GM18507 (cell line): ENCODE data around the gene APOD.

Experiments
- DNase-seq: peaks from one replicate; pipeline ENCODE4 v3.0.0; 2011; ENCODE audit warnings: low read depth; ENCODE audit not compliant: insufficient read length; ENCODE audit errors: extremely low spot score
- FAIRE-seq: peaks from 2 replicates; lab custom pipeline; 2011; peaks lifted over from hg19 to GRCh38; lab: Jason Lieb, UNC

Gene APOD

DNA sequence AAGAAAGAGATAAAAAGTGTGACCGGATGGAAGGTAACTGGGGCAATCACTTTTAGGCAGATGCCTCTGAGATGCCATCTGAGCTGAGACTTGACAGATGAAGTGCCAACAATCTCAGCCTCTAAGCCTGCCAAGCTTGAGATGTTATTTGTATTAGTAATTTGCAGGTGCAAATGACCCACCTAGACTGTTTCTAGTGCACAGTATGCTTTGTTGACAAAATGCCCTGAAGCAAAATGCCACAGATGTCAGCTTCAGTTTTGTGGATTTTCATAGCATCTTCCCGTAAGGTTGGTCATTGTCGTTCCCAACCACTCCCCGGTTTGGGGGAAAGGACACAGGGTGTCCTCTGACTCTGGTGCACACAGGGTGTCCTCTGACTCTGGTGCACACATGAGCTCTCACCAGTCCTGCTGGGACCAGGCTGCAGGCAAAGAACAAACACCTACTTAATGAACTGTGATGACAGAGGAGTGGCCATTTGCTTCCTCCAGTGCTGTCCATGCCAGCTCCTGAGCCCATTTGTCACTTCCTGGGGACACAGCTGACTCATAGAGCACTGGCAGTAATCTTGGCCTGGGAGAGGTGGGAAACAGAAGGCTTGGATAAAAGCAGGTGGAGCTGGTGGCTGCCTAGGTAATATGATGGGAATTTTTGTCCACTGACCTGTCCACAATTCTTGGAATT lies 23.9 kb downstream of the APOD start:
- FAIRE-seq: no peak
- no peak for DNase-seq

DNA sequence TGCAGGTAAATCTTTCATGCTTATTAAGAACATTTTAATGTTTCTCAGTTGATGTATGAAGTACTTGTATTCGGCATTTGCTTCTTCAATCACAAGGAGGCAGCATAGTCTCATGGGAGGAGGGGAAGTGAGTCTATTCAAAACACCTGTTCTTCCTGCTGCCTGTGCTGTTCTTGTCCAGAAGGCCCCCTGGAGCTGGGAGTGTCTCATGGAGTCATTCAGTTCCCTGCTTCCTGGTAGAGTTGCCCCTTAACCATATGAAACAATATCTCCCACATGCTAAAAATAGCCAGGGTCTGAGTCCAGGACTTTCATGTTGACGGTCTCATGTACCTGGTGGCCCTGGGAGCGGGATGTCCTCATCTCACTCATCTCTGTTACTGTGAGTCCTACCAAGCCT lies 25.1 kb downstream of the APOD start:
- no peak for DNase-seq
- peak; percentile 31 for FAIRE-seq

- DNase-seq (no peak), FAIRE-seq (no peak)
These were observed 26.4 kb downstream of the APOD start for GRCh38 chr3:195557322-195557721.

DNA sequence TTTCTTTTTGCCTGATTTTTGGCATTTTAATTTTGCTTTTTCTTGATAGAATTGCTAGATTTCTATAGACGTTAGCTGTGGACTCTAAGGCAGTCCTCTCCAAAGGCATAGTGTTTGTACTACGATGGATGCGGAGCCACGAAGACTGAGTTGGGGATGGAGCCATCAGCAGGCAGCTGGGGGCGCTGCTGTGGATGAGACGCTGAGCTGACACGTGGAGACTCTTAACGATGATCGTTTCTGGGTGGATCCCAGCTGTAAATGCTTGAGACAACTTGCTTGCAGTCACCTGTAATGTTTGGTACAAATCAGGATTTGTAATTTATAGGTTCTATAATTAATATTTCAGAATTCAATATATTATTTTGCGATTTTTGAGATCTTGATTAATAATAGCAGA lies 27.4 kb downstream of the APOD start:
- DNase-seq: no peak
- FAIRE-seq: no peak

DNA sequence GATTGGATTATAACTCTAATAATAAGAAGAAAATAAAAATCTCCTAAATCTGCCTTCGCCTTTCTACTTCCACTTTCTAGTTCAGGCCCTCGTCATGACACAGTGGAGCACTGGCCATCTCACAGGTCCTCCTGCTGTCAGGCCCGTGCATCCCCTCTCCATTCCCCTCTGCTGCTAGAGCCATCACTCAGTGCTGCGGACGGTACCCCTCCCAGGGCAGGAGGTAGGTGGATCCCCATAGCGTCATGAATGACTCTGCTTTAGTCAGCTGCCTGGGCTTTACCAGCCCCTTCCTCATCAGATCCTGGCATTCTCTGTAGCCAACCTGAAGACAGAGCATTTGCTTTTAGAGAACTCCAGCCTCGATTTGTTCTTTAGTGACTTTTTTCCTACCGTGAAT lies 28.6 kb downstream of the APOD start:
- FAIRE-seq (no peak), DNase-seq (no peak)

GRCh38 chr3:195554458-195554857 lies 29.3 kb downstream of the APOD start:
- DNase-seq (no peak), FAIRE-seq (no peak)

- FAIRE-seq (no peak), DNase-seq (no peak)
These were observed 30.5 kb downstream of the APOD start for GRCh38 chr3:195553268-195553667.

DNA sequence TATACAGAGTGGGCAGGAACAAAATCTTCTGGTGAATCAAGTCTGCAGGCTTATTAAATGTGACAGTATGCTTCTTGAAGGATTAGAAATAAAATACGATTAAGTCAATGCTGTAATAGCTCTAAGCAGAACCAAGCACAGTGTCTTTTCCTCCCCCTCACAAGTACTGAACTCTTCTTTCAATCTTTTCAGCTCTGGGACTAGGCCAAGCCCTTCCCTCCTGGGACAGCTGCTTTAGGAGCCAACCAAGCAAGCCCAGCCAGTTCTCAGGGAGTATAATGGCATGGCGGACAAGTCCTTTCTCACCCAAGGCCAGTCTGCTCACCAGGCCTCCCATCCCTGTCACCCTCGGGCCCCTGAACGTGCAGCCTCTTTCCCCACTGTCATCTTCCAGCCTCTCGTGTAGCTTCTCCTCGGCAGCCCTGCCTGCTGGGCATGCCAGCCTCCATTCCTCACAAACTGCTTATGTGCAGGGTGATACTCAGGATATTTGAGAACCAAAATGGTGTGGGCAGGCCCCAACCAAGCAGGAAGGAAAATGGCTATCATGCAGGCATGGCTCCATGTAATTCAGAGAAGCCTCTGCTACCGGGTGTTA lies 32.3 kb downstream of the APOD start:
- FAIRE-seq (no peak), DNase-seq (no peak)

GRCh38 chr3:195550723-195551122 lies 33.0 kb downstream of the APOD start:
- DNase-seq: no peak
- FAIRE-seq: peak; percentile 77

GRCh38 chr3:195549931-195550519 lies 33.7 kb downstream of the APOD start:
- DNase-seq (no peak), FAIRE-seq (peak; percentile 84)

GRCh38 chr3:195548987-195549386 lies 34.8 kb downstream of the APOD start:
- DNase-seq (no peak), FAIRE-seq (no peak)

- no peak for FAIRE-seq
- DNase-seq: no peak
These were observed 35.2 kb downstream of the APOD start for GRCh38 chr3:195548501-195548900.

DNA sequence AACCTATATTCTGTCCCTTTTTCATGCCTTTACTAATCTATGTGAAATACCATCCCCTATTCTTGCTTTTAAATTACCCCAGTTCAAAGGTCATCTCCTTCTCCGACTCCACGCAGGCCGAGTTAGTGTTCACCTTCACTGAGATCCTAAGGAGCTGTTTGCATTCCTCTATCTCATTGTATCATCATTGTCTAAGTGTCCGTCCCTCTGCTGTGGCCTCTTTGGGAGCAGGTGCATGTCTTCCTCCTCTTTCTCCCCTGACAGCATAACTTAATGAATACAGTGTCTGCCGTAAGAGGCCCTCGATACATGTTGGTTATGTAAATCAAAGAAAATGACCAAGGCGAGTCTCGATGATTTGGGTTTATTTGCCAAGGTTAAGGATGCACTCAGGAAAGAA lies 35.7 kb downstream of the APOD start:
- DNase-seq (no peak), FAIRE-seq (no peak)

DNA sequence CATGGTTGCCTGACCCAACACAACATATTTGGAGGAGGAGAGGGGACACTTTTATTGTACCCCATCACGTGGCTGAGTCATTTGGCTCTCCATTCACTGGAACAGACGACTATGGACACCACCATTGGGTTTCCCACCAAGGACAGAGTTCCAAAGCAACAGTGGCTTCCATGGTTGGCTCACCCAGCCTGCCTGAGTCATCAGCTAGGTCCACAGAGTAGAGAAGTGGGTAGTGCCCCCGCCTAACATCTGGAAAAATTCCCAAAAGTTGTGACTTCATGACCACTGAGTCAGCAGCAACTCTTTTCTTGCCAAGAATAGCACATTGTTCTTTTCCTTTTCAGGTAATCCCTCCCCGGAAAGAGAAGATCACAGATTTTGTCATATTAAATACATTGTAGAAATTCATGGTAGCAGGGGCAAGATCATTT lies 37.6 kb downstream of the APOD start:
- no peak for FAIRE-seq
- DNase-seq: no peak

GRCh38 chr3:195544634-195545033 lies 39.1 kb downstream of the APOD start:
- DNase-seq (no peak), FAIRE-seq (no peak)

GRCh38 chr3:195544230-195544536 lies 39.6 kb downstream of the APOD start:
- no peak for FAIRE-seq
- DNase-seq: no peak

GRCh38 chr3:195543500-195544229 lies 40.1 kb downstream of the APOD start:
- FAIRE-seq (no peak), DNase-seq (no peak)

DNA sequence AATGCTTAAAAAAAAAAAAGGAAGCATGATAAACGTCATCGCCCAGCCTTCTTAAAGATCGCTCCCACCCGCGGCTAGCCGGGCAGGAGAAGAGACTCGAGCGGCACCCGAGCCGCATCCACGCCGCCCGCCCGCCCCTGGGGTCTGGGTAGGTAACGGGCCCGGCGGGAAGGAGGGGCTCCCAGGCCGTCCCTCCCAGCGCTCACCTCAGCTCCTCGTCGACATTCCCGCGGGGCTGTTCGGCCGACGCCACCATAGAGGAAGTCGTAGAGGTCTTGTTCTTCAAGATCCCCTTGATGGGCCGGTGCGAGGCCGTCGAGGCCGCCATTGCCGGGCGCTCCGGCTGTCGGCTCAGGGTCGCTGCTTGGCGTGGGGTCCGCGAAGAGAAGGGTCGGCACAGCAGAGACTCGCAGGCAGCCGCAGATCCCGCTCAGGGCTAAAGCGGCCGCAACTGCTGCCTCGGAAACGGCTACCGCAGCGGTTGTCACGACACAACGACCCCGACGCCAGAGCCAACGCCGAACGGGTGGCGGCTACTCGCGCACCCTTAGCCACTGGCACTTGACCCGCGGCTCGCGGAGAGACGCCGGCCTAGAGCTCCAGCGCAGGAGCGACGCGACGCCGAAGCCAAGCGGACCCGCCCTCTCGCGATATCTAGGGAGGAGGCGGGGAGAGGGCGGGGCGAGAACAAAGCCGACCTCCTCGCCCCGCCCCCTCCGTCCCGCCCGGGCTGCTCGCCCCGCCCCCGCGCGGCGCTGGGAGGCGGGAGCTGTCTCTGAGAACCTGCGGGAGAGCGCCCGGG lies 40.8 kb downstream of the APOD start, which contains the start of gene PPP1R2:
TSS of gene PPP1R2 (minus strand) at position 628 of the 802 bp plus-strand sequence. CDS start at position 328, 300 bp downstream.
- peak; percentile 92 for DNase-seq
- peak; percentile 74 for FAIRE-seq

GRCh38 chr3:195542316-195542697 lies 41.4 kb downstream of the APOD start:
- peak; percentile 70 for FAIRE-seq
- no peak for DNase-seq

GRCh38 chr3:195540511-195540910 lies 43.2 kb downstream of the APOD start:
- peak; percentile 5 for FAIRE-seq
- DNase-seq: no peak
